WERI-Rb-1 (cell line): ENCODE results near the gene NELL1.

Source experiments
- DNase-seq: peaks from one replicate; pipeline ENCODE4 v3.0.0-alpha.2; 2020
- H3K27ac ChIP-seq: fragments of 250-450 bp; sonication (Bioruptor Pico); 2 replicates; pipeline ENCODE4 v1.5.1; 2020; ENCODE audit warnings: mild to moderate bottlenecking, moderate library complexity
- H3K27me3 ChIP-seq: fragments of 250-450 bp; sonication (Bioruptor Pico); 2 replicates; pipeline ENCODE4 v1.5.1; 2021; ENCODE audit warnings: mild to moderate bottlenecking, low read depth, moderate library complexity; ENCODE audit not compliant: insufficient read depth, severe bottlenecking
- H3K36me3 ChIP-seq: fragments of 250-450 bp; sonication (Bioruptor Pico); 2 replicates; pipeline ENCODE4 v1.5.1; 2020; ENCODE audit warnings: mild to moderate bottlenecking, moderate library complexity
- H3K4me3 ChIP-seq: 2 replicates; pipeline ENCODE4 v1.5.1; 2011; ENCODE audit warnings: low read depth, mild to moderate bottlenecking, control low read depth, low read length
- H3K9me3 ChIP-seq: fragments of 250-450 bp; sonication (Bioruptor Pico); 2 replicates; pipeline ENCODE4 v1.5.1; 2021; ENCODE audit warnings: mild to moderate bottlenecking, moderate library complexity; ENCODE audit not compliant: severe bottlenecking
- CTCF ChIP-seq: IDR thresholded peaks from 2 replicates; pipeline ENCODE4 v1.5.1; 2011; ENCODE audit warnings: low read depth, mild to moderate bottlenecking, control low read depth, inconsistent platforms, low read length

The NELL1 gene

GRCh38 chr11:21564833-21565682 lies 895.7 kb downstream of the NELL1 start:
- no peaks in the 10 kb centered on the region for H3K27me3 ChIP-seq
- no peak overlapping the region for H3K4me3 ChIP-seq
- TF ChIP-seq CTCF: no peak
- no peaks in the 10 kb centered on the region for H3K36me3 ChIP-seq
- DNase-seq: no peak
- H3K9me3 ChIP-seq: no peaks in the 10 kb centered on the region
- H3K27ac ChIP-seq: no peak overlapping the region

GRCh38 chr11:21566521-21567117 lies 897.2 kb downstream of the NELL1 start:
- Histone ChIP-seq H3K4me3 (no peak overlapping the region), H3K9me3 (no peaks in the 10 kb centered on the region), H3K27me3 (no peaks in the 10 kb centered on the region), H3K36me3 (no peaks in the 10 kb centered on the region), H3K27ac (no peak overlapping the region)
- no peak for TF ChIP-seq CTCF
- no peak for DNase-seq

- no peak for DNase-seq
- Histone ChIP-seq H3K4me3 (no peak overlapping the region), H3K36me3 (no peaks in the 10 kb centered on the region), H3K9me3 (no peaks in the 10 kb centered on the region), H3K27ac (no peak overlapping the region), H3K27me3 (no peaks in the 10 kb centered on the region)
- no peak for TF ChIP-seq CTCF
Measured at GRCh38 chr11:21567645-21568290, 898.4 kb downstream of the NELL1 start.

GRCh38 chr11:21572210-21572609 lies 902.8 kb downstream of the NELL1 start:
- no peak overlapping the region for H3K27ac ChIP-seq
- no peaks in the 10 kb centered on the region for H3K27me3 ChIP-seq
- H3K4me3 ChIP-seq: no peak overlapping the region
- TF ChIP-seq CTCF: no peak
- DNase-seq: no peak
- no peaks in the 10 kb centered on the region for H3K9me3 ChIP-seq
- H3K36me3 ChIP-seq: no peaks in the 10 kb centered on the region

- no peaks in the 10 kb centered on the region for H3K9me3 ChIP-seq
- H3K36me3 ChIP-seq: no peaks in the 10 kb centered on the region
- H3K27ac ChIP-seq: no peak overlapping the region
- TF ChIP-seq CTCF: no peak
- no peak for DNase-seq
- H3K27me3 ChIP-seq: no peaks in the 10 kb centered on the region
- no peak overlapping the region for H3K4me3 ChIP-seq
Measured at GRCh38 chr11:21582791-21583190, 913.4 kb downstream of the NELL1 start.
